Karpas-422 (cell line): ENCODE measurements around the gene PTN. TPM values are rescaled to one million over a fixed set of nuclear protein-coding genes. Genes with fewer than 3 reads are reported as not detected.
A peak's percentile ranks its signal among the peaks of the same experiment; 100 is the strongest.

Experiments
- DNase-seq: peaks from one replicate; pipeline ENCODE4 v3.0.0-alpha.2; 2015
- H2AFZ ChIP-seq: fragments of 200-600 bp; sonication (generic); 2 replicates; pipeline ENCODE4 v1.6.1; 2014; ENCODE audit warnings: antibody characterized with exemption, low read length, mixed read lengths
- H3K27ac ChIP-seq: fragments of 200-600 bp; sonication (generic); 2 replicates; pipeline ENCODE4 v1.5.1; 2014; ENCODE audit warnings: mild to moderate bottlenecking, low read length, moderate library complexity
- H3K27me3 ChIP-seq: fragments of 200-600 bp; sonication (generic); 2 replicates; pipeline ENCODE4 v1.6.1; 2014; ENCODE audit warnings: low read length, mixed read lengths
- H3K36me3 ChIP-seq: fragments of 200-600 bp; sonication (generic); 2 replicates; pipeline ENCODE4 v1.6.1; 2014; ENCODE audit warnings: low read length, mixed read lengths; ENCODE audit not compliant: insufficient read depth
- H3K4me1 ChIP-seq: fragments of 200-600 bp; sonication (generic); 2 replicates; pipeline ENCODE4 v1.6.1; 2014; ENCODE audit warnings: mild to moderate bottlenecking, low read length, mixed read lengths
- H3K4me2 ChIP-seq: fragments of 200-600 bp; sonication (generic); 2 replicates; pipeline ENCODE4 v1.6.1; 2014; ENCODE audit warnings: low read length, low read depth, mild to moderate bottlenecking; ENCODE audit not compliant: poor library complexity, severe bottlenecking
- H3K4me3 ChIP-seq: fragments of 200-600 bp; sonication (generic); 2 replicates; pipeline ENCODE4 v1.5.1; 2014; ENCODE audit warnings: mild to moderate bottlenecking, antibody characterized with exemption, low read length, mixed read lengths
- H3K79me2 ChIP-seq: fragments of 200-600 bp; sonication (generic); 2 replicates; pipeline ENCODE4 v1.6.1; 2014; ENCODE audit warnings: mild to moderate bottlenecking, low read length, mixed read lengths
- H3K9ac ChIP-seq: fragments of 200-600 bp; sonication (generic); 2 replicates; pipeline ENCODE4 v1.6.0; 2014; ENCODE audit warnings: low read length
- H3K9me2 ChIP-seq: fragments of 200-600 bp; sonication (generic), shearing (Covaris generic); replicated peaks from 2 replicates; pipeline ENCODE4 v1.6.0; 2014; ENCODE audit warnings: mild to moderate bottlenecking, low read length, moderate library complexity; ENCODE audit not compliant: insufficient read depth
- H3K9me3 ChIP-seq: fragments of 300-700, 200-600 bp; sonication (generic); 2 replicates; pipeline ENCODE4 v1.6.1; 2014; ENCODE audit warnings: low read length, mixed read lengths
- H4K20me1 ChIP-seq: fragments of 200-600 bp; sonication (generic); 2 replicates; pipeline ENCODE4 v1.6.1; 2014; ENCODE audit warnings: mild to moderate bottlenecking, antibody characterized with exemption, low read length, low read depth; ENCODE audit not compliant: insufficient read depth
- total RNA-seq: library from RNA; depleted of rRNA; stranded (reverse); fragments of >200 nt; shearing (Covaris generic); gene quantifications from 2 replicates; pipeline ENCODE4 v1.2.3, GENCODE V29; 2014; ENCODE audit warnings: low replicate concordance

PTN gene
- total RNA-seq, 1 experiment from 2014 or later, result not detected

GRCh38 chr7:137363683-137364082 is 20.1 kb upstream of the PTN start:
- no peaks in the 10 kb centered on the region for H3K4me1 ChIP-seq
- no peaks in the 10 kb centered on the region; the same call in 1 of the 2 replicates for H3K27me3 ChIP-seq
- H3K27ac ChIP-seq, result no peak overlapping the region
- no peak overlapping the region for H3K4me3 ChIP-seq
- H2AFZ ChIP-seq, result no peak overlapping the region; the same call in 1 of the 2 replicates
- H3K9me3 ChIP-seq, result peaks cover 28% of the 10 kb centered on the region
- no peaks in the 10 kb centered on the region for H4K20me1 ChIP-seq
- no peak overlapping the region for H3K4me2 ChIP-seq
- no peaks in the 10 kb centered on the region for H3K9me2 ChIP-seq
- H3K36me3 ChIP-seq, result no peaks in the 10 kb centered on the region; the same call in 1 of the 2 replicates
- DNase-seq, result no peak
- H3K79me2 ChIP-seq, result no peaks in the 10 kb centered on the region
- H3K9ac ChIP-seq, result no peak overlapping the region

GRCh38 chr7:137360087-137360679 is 16.6 kb upstream of the PTN start:
- H3K27me3 ChIP-seq, result no peaks in the 10 kb centered on the region; the same call in 1 of the 2 replicates
- DNase-seq, result peak; percentile 52

GRCh38 chr7:137354961-137355360 is 11.4 kb upstream of the PTN start:
- Histone ChIP-seq H3K79me2 (no peaks in the 10 kb centered on the region), H2AFZ (no peak overlapping the region), H3K27ac (no peak overlapping the region)

More at GRCh38 chr7:137360087-137360679, 16.6 kb upstream of the PTN start:
- no peak overlapping the region for H3K9ac ChIP-seq
- no peak overlapping the region for H2AFZ ChIP-seq
- H3K36me3 ChIP-seq, result no peaks in the 10 kb centered on the region; the same call in 1 of the 2 replicates
- no peak overlapping the region for H3K4me3 ChIP-seq
- no peak overlapping the region for H3K27ac ChIP-seq
- H3K9me2 ChIP-seq, result no peaks in the 10 kb centered on the region
- H4K20me1 ChIP-seq, result no peaks in the 10 kb centered on the region
- H3K9me3 ChIP-seq, result peaks cover 31% of the 10 kb centered on the region
- H3K79me2 ChIP-seq, result no peaks in the 10 kb centered on the region
- H3K4me2 ChIP-seq, result no peak overlapping the region
- H3K4me1 ChIP-seq, result no peaks in the 10 kb centered on the region

GRCh38 chr7:137354396-137354795 is 10.9 kb upstream of the PTN start:
- Histone ChIP-seq H3K4me3 (no peak overlapping the region), H3K79me2 (no peaks in the 10 kb centered on the region), H3K9me3 (peaks cover 10% of the 10 kb centered on the region), H4K20me1 (no peaks in the 10 kb centered on the region), H3K4me2 (no peak overlapping the region), H3K9ac (no peak overlapping the region), H3K36me3 (no peaks in the 10 kb centered on the region; the same call in 1 of the 2 replicates), H3K9me2 (no peaks in the 10 kb centered on the region), H2AFZ (no peak overlapping the region), H3K27me3 (no peaks in the 10 kb centered on the region; the same call in 1 of the 2 replicates), H3K27ac (no peak overlapping the region), H3K4me1 (no peaks in the 10 kb centered on the region)
- no peak for DNase-seq

More at GRCh38 chr7:137354961-137355360, 11.4 kb upstream of the PTN start:
- Histone ChIP-seq H3K9me2 (no peaks in the 10 kb centered on the region), H3K9me3 (peaks cover 15% of the 10 kb centered on the region), H3K4me1 (no peaks in the 10 kb centered on the region), H3K4me2 (no peak overlapping the region), H3K4me3 (no peak overlapping the region), H3K36me3 (no peaks in the 10 kb centered on the region; the same call in 1 of the 2 replicates), H4K20me1 (no peaks in the 10 kb centered on the region), H3K9ac (no peak overlapping the region), H3K27me3 (no peaks in the 10 kb centered on the region; the same call in 1 of the 2 replicates)
- no peak for DNase-seq

- Histone ChIP-seq H3K4me1 (no peaks in the 10 kb centered on the region), H3K4me2 (no peak overlapping the region), H3K27ac (no peak overlapping the region), H3K9ac (no peak overlapping the region), H4K20me1 (no peaks in the 10 kb centered on the region), H3K79me2 (no peaks in the 10 kb centered on the region), H2AFZ (peak overlapping the region; percentile 18; the same call in 1 of the 2 replicates), H3K4me3 (no peak overlapping the region), H3K9me2 (no peaks in the 10 kb centered on the region), H3K9me3 (no peaks in the 10 kb centered on the region), H3K27me3 (no peaks in the 10 kb centered on the region; the same call in 1 of the 2 replicates), H3K36me3 (no peaks in the 10 kb centered on the region)
- DNase-seq, result no peak
Observed at GRCh38 chr7:137351941-137352340, 8.4 kb upstream of the PTN start.

GRCh38 chr7:137345799-137346449 is 2.4 kb upstream of the PTN start:
- no peaks in the 10 kb centered on the region for H3K9me3 ChIP-seq
- H3K9me2 ChIP-seq, result no peaks in the 10 kb centered on the region
- no peaks in the 10 kb centered on the region for H3K27me3 ChIP-seq
- DNase-seq, result no peak
- H3K4me3 ChIP-seq, result peak overlapping the region; percentile 22; the same call in 1 of the 2 replicates
- no peaks in the 10 kb centered on the region for H3K79me2 ChIP-seq
- no peaks in the 10 kb centered on the region for H4K20me1 ChIP-seq
- peaks cover 14% of the 10 kb centered on the region for H3K4me1 ChIP-seq
- peak overlapping the region; percentile 66 for H2AFZ ChIP-seq
- H3K9ac ChIP-seq, result no peak overlapping the region
- peak overlapping the region; percentile 22 for H3K4me2 ChIP-seq
- no peak overlapping the region for H3K27ac ChIP-seq
- no peaks in the 10 kb centered on the region for H3K36me3 ChIP-seq

- Histone ChIP-seq H3K36me3 (no peaks in the 10 kb centered on the region), H4K20me1 (no peaks in the 10 kb centered on the region), H3K9me3 (no peaks in the 10 kb centered on the region), H3K27me3 (no peaks in the 10 kb centered on the region), H3K27ac (no peak overlapping the region), H3K9me2 (no peaks in the 10 kb centered on the region), H3K4me3 (no peak overlapping the region), H3K4me1 (peaks cover 14% of the 10 kb centered on the region), H2AFZ (no peak overlapping the region), H3K79me2 (no peaks in the 10 kb centered on the region), H3K9ac (no peak overlapping the region), H3K4me2 (peak overlapping the region; percentile 10)
- DNase-seq, result no peak
Observed at GRCh38 chr7:137342828-137343261, 688 bp downstream of the PTN start.

GRCh38 chr7:137342265-137342664 is 1.3 kb downstream of the PTN start:
- no peaks in the 10 kb centered on the region for H3K27me3 ChIP-seq
- peaks cover 20% of the 10 kb centered on the region for H3K4me1 ChIP-seq
- H3K9me3 ChIP-seq, result no peaks in the 10 kb centered on the region
- no peaks in the 10 kb centered on the region for H3K36me3 ChIP-seq
- H4K20me1 ChIP-seq, result no peaks in the 10 kb centered on the region
- peak overlapping the region; percentile 10 for H3K4me2 ChIP-seq
- H3K79me2 ChIP-seq, result no peaks in the 10 kb centered on the region
- H3K27ac ChIP-seq, result no peak overlapping the region
- no peak overlapping the region for H2AFZ ChIP-seq
- H3K4me3 ChIP-seq, result no peak overlapping the region
- no peak for DNase-seq
- no peaks in the 10 kb centered on the region for H3K9me2 ChIP-seq
- no peak overlapping the region for H3K9ac ChIP-seq
